ENCODE results near the gene PXMP2. TPM values are rescaled to one million over a fixed set of nuclear protein-coding genes. Genes with fewer than 3 reads are reported as not detected.

The PXMP2 gene
- total RNA-seq, 2 experiments from 2014 or later, result 14.3 TPM

DNA sequence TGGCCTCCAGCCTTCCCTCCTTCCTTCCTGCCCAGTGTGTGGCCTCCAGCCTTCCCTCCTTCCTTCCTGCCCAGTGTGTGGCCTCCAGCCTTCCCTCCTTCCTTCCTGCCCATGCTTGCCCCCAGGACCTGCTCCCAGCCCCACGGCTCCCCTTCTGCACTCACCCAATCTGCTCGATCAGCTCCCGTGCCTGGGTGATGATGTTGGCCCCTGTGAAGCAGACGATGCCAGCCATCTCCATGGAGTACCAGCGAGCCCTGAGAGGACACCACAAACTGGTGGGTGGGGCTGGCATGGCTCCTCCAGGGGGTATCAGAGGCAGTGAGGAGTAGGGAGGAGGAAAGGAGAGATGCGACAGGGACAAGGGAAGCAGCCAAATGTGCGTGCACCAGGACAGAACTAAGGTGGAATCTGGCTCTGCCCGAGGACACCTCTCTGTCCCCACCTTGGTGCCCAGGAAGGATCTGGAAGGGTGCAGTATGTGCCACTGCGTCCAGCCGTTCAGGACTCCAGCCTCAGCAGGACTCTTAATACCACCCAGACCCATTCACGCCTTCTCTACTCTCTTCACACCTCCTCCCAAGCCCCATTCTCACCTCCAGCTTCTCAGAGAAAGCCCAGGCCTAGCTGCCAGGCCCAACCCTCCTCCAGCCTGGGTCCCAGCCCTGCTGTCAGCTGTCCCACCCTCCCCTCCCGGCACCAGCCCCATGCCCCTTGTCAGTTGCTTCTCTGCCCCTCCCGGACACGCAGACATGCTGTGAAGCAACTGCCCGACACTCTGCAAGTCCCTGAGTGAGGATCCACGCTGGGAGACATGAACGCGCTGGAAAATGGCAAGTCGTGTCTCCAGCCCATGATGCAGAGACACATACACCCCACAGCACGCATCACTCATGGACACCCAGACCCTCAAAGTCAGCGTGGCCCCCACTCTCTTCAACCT lies 22.9 kb upstream of the PXMP2 start:
- CTCF ChIA-PET, result interaction anchor here (1.6 kb wide), 1 partner anchor 13 kb away, joined by 3 read pairs; no protein-coding TSS in a partner anchor
- TF ChIP-seq, protein P1, sequence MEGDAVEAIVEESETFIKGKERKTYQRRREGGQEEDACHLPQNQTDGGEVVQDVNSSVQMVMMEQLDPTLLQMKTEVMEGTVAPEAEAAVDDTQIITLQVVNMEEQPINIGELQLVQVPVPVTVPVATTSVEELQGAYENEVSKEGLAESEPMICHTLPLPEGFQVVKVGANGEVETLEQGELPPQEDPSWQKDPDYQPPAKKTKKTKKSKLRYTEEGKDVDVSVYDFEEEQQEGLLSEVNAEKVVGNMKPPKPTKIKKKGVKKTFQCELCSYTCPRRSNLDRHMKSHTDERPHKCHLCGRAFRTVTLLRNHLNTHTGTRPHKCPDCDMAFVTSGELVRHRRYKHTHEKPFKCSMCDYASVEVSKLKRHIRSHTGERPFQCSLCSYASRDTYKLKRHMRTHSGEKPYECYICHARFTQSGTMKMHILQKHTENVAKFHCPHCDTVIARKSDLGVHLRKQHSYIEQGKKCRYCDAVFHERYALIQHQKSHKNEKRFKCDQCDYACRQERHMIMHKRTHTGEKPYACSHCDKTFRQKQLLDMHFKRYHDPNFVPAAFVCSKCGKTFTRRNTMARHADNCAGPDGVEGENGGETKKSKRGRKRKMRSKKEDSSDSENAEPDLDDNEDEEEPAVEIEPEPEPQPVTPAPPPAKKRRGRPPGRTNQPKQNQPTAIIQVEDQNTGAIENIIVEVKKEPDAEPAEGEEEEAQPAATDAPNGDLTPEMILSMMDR (IDR thresholded peaks at IDR 0.05), result no peak

DNA sequence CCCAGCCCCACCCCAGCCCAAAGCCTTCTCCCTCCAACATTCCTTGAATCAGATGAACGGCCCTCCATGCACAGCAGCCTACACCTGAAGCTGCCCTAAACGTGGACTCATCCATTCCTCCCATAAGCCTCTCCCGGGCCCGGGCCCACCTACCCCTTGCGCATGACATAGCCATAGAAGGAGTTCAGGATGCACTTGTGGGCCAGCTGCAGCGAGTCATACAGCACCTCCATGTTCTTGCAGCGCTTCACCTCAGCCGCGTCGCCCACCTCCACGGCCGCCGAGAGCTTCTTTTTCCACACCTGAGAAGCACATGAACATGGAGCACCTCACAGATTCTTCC lies 22.3 kb upstream of the PXMP2 start:
- peaks cover 4% of the 10 kb centered on the region for H3K4me1 Mint-ChIP-seq (ENCODE audit: low read depth)
- CTCF ChIA-PET, result interaction anchor here (1.6 kb wide), 1 partner anchor 13 kb away, joined by 3 read pairs; no protein-coding TSS in a partner anchor
- TF ChIP-seq, protein P1 (IDR thresholded peaks at IDR 0.05), result no peak
- H3K36me3 Mint-ChIP-seq (ENCODE audit: low read depth), result peaks cover 83% of the 10 kb centered on the region
- no peak overlapping the region for H3K27ac Mint-ChIP-seq
- no peak overlapping the region for H3K4me3 Mint-ChIP-seq
- H3K27me3 Mint-ChIP-seq, result no peaks in the 10 kb centered on the region
- DNase-seq (no peak), ATAC-seq (no peak)
- no peaks in the 10 kb centered on the region for H3K9me3 Mint-ChIP-seq
- POLR2A ChIA-PET, result interaction anchor here (1.2 kb wide), 1 partner anchor 9 kb away, joined by 4 read pairs; no protein-coding TSS in a partner anchor
- intact Hi-C loops (cut with micrococcal nuclease), result no loop called here

More for the DNA sequence above, 22.9 kb upstream of the PXMP2 start:
- POLR2A ChIA-PET, result interaction anchor here (0.7 to 1.4 kb wide), 3 partner anchors 9 to 41 kb away, joined by 3 to 4 read pairs (median 3); no protein-coding TSS in a partner anchor
- H3K36me3 Mint-ChIP-seq (ENCODE audit: low read depth), result peaks cover 82% of the 10 kb centered on the region
- intact Hi-C loops (cut with micrococcal nuclease), result no loop called here
- H3K4me3 Mint-ChIP-seq, result no peak overlapping the region
- DNase-seq (no peak), ATAC-seq (no peak)
- no peaks in the 10 kb centered on the region for H3K27me3 Mint-ChIP-seq
- peaks cover 4% of the 10 kb centered on the region for H3K4me1 Mint-ChIP-seq (ENCODE audit: low read depth)
- no peak overlapping the region for H3K27ac Mint-ChIP-seq
- no peaks in the 10 kb centered on the region for H3K9me3 Mint-ChIP-seq

DNA sequence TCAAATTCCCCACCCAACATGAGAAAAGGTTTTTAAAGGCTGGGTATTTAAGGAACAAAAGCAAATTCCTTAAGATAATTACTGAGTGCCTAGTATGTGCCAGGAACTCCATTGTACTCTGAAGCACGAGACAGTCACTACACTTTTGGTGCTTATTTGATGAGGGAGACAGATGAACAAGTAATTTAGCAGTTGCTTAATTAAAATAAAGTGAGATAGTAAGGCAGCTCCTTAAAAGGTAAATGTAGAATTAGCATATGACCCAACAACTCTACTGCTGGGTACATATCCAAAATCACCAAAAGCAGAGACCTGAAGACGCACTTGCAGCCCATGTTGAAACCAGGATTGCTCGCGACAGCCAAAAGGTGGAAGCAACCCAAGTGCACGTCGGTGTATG lies 21.6 kb upstream of the PXMP2 start:
- CTCF ChIA-PET, result interaction anchor here (1.6 kb wide), 1 partner anchor 14 kb away, joined by 3 read pairs; no protein-coding TSS in a partner anchor
- Mint-ChIP-seq H3K27ac (no peak overlapping the region), H3K27me3 (no peaks in the 10 kb centered on the region), H3K4me3 (no peak overlapping the region), H3K9me3 (no peaks in the 10 kb centered on the region), H3K4me1 (ENCODE audit: low read depth) (peaks cover 4% of the 10 kb centered on the region), H3K36me3 (ENCODE audit: low read depth) (peaks cover 82% of the 10 kb centered on the region)
- DNase-seq (no peak), ATAC-seq (no peak)
- TF ChIP-seq, protein P1 (IDR thresholded peaks at IDR 0.05), result no peak
- POLR2A ChIA-PET, result interaction anchor here (1.2 kb wide), 2 partner anchors 10 to 17 kb away, joined by 3 to 4 read pairs; no protein-coding TSS in a partner anchor
- intact Hi-C loops (cut with micrococcal nuclease), result no loop called here

DNA sequence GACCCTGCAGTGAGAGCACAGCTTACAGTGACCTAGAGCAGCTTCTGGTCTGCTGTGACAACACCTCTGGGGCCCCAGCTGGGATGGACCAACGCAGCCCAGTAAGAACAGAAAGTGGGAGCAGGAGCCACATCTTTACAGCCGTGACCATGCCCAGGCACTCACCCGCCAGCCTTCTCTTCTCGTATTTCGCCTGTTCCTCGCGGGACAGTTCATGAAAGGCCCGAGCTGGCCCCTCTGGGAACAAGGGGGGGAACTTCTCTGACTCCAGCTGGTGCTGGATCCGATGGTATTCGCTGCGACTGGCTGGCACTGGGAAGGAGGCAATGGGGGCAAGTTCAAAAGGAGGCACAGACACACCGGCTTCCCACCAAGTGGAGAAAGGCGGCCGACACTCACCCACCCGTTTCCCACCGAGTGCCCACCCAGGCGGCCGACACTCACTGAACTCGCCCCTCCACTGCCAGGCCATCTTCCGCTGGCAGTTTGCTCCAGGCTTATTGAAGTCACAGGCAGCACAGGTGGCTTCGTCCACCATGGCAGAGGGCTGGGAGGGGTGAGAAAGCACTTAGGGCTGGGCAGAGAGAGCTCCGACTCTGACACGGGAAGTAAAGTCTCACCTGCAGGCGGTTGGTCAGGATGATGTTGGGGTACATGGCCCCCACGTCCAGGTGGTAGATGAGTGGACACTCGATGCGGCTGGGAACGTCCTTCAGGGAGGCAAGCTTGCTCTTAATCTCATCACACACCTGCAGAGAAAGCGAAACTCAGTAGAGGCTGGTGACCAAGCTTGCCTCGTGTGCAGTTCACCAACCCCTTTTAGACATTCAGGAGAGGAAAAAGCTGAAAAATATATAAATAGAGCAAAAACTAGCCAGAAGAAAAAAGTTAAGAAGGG lies 18.9 kb upstream of the PXMP2 start:
- intact Hi-C loops (cut with micrococcal nuclease), result no loop called here
- Mint-ChIP-seq H3K4me3 (no peak overlapping the region), H3K27ac (no peak overlapping the region), H3K36me3 (ENCODE audit: low read depth) (peaks cover 71% of the 10 kb centered on the region), H3K9me3 (no peaks in the 10 kb centered on the region), H3K27me3 (no peaks in the 10 kb centered on the region), H3K4me1 (ENCODE audit: low read depth) (no peaks in the 10 kb centered on the region)
- POLR2A ChIA-PET, result interaction anchor here (0.6 kb wide), 1 partner anchor 18 kb away, joined by 3 read pairs; no protein-coding TSS in a partner anchor
- CTCF ChIA-PET, result interaction anchor here (1.1 to 1.4 kb wide), 2 partner anchors 8 to 54 kb away, joined by 3 read pairs; no protein-coding TSS in a partner anchor
- TF ChIP-seq, protein P1 (IDR thresholded peaks at IDR 0.05), result no peak
- ATAC-seq, result no peak
- no peak for DNase-seq

Measured in activated CD8-positive, alpha-beta T cell treated with anti-CD3 and anti-CD28 coated beads for 36 hours (primary cell).